ENCODE measurements around the gene ZNF677.
"Not testable (repeated sequence)": the region's sequence is repeated elsewhere in the genome, so short reads cannot be mapped to it uniquely, and the experiment has no call there.

ZNF677 gene

DNA sequence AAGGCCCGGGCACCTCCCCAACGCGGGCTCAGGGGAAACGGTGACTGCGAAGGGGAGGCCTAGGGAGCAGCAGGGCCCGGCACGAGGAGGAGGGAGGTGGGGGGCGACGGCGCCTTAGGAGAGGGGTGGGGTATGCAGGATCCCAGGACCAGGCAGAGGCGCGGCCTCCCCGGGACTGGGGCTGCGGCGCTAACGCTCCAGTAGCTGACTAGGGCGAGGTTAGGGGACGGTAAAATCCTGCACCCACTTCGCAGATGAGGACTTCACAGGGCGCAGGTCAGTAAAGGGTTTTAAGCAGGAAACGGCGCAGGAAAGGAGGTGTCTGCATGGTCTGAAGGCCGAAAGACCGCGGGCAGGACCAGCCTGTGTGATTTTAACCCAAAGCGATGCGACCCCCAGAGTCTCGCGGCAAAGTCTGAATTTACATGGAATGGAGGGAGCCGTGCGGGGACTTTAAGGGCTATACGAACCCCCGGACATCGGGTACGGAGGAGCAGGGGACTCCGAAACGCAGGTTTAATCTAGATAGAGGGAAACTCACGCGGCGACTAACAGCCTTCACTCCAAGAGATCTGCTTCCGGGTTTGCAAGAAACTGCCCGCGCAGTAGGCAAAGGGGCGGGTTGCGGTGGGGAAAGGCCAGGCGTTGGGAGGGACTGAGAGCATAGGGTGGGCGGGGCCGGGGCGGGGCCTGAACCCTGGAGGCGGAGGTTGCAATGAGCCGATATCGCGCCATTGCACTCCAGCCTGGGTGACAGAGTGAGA is 61.7 kb downstream of the ZNF677 start, which contains the start of gene ZNF665:
Gene ZNF665 (minus strand): TSS at position 588 of the 764 bp plus-strand sequence. CDS start 10,460 bp downstream, outside the sequence.
- DNase-seq, result no peak

DNA sequence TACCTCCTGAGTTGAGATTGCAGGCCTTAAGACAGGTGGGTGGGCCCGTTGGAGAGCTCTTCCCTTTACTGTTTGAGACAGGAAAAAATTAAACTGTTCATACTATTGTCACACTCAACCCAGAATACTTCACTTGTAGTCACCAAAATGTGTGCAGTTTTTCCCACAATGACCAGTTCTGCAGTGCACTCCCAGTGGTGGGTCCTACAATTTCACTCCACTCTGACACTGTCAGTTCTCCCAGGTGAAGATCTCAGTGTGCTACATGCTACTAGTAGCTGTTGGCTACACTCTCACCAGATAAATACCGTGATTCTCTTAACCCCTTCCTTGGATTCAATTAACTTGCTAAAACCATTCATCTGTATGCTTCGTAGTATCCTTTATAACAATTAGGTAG is 64.4 kb downstream of the ZNF677 start:
- no peak for DNase-seq

DNA sequence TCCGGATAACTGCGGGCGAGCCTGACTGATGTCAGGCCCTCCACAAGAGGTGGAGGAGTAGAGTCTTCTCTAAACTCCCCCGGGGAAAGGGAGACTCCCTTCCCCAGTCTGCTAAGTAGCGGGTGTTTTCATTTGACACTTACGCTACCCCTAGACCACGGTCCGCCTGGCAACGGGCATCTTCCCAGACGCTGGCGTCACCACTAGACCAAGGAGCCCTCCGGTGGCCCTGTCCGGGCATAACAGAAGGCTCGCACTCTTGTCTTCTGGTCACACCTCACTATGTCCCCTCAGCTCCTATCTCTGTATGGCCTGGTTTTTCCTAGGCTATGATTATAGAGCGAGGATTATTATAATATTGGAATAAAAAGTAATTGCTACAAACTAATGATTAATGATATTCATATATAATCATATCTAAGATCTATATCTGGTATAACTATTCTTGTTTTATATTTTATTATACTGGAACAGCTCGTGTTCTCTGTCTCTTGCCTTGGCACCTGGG is 64.9 kb downstream of the ZNF677 start:
- DNase-seq, result not testable (repeated sequence)
